ENCODE results near the gene CDC42SE2.
"Not testable (repeated sequence)": the region's sequence is repeated elsewhere in the genome, so short reads cannot be mapped to it uniquely, and the experiment has no call there.

CDC42SE2 gene

DNA sequence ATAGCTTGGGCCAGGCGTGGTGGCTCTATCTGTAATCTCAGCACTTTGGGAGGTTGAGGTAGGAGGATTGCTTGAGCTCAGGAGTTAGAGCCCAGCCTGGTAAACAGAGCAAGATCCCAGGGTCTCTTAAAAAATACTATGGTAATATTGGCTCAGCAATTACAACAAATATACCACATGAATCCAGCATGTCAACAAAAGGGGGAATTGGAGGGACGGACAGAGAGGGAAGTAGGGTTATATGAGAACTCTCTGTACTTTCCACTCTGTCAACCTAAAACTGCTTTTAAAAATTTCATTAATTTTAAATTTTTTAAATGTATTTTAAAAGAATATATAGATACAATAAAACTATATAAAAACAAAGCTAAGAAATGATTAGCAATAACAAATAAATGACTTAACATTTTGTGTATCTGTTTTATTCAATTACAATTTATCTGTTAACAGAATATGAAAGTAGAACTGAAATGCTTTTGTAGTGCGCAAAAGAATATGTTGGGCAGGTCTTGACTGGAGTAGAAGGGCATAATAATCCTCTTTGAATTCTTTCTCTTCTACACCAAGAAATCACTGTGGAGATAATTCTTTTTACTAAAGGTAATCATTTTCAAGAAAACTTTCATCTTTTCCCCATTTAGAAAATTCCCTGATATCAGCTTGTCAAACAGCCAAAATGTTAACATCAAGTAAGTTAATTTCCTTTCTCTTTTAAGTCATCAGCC lies 12.9 kb upstream of the CDC42SE2 start:
- no CpG with 5 or more reads among the region's 3 CpGs for WGBS, 2 donors (ENCODE audit: extremely low coverage in 2 of 2, insufficient read length in 2 of 2, insufficient replicate concordance in 1 of 2)

DNA sequence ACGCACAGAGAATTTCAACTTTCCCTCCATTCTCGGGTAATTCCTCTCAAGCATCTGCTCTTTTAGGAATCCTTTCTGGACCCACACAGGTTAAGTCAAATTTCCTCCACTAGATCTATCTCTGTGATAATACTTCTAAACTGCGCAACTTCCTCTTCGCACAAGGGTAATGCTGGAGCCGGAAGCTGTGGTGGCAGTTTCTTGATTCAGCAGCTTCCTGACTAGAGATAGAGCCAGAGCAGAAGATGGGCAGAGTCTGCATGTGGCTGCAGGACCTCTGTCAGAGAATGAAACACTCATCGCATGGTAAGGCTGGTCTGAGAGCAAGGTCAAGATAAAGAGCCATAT lies 11.1 kb upstream of the CDC42SE2 start:
- no peak overlapping the region for H2BK120ac ChIP-seq (ENCODE audit: low read depth, low read length)
- no peak overlapping the region for H2BK15ac ChIP-seq (ENCODE audit: low read length)
- no peaks in the 10 kb centered on the region for H3K9me3 ChIP-seq (replicated peaks in 1 of 2; ENCODE audit: control insufficient read depth in 2 of 2, insufficient read depth in 1 of 2, low read depth in 1 of 2, low read length in 2 of 2)
- no peak overlapping the region for H4K8ac ChIP-seq (ENCODE audit: low read depth, low read length)
- H3K4ac ChIP-seq (ENCODE audit: low read length): no peak overlapping the region
- no peaks in the 10 kb centered on the region for H3K4me1 ChIP-seq (ENCODE audit: control insufficient read depth in 2 of 2, insufficient read depth in 1 of 2, low read depth in 1 of 2, low read length in 2 of 2)
- no peak overlapping the region for H3K14ac ChIP-seq (ENCODE audit: low read length)
- no peak overlapping the region for H3K18ac ChIP-seq (ENCODE audit: low read length)
- no CpG with 5 or more reads among the region's 6 CpGs for WGBS, 2 donors (ENCODE audit: extremely low coverage in 2 of 2, insufficient read length in 2 of 2, insufficient replicate concordance in 1 of 2)
- H3K9ac ChIP-seq (ENCODE audit: low read depth, low read length, poor library complexity): no peak overlapping the region
- H2BK12ac ChIP-seq (ENCODE audit: low read length): no peak overlapping the region
- no peaks in the 10 kb centered on the region for H3K27me3 ChIP-seq (ENCODE audit: control insufficient read depth in 3 of 3, insufficient read depth in 3 of 3, low read depth in 1 of 3, low read length in 3 of 3)
- H4K91ac ChIP-seq (ENCODE audit: low read depth, low read length, poor library complexity): no peak overlapping the region
- no peak overlapping the region for H3K4me2 ChIP-seq (ENCODE audit: insufficient read depth, low read length, poor library complexity, severe bottlenecking)
- H2AK5ac ChIP-seq (ENCODE audit: low read depth, low read length): no peak overlapping the region
- H2AFZ ChIP-seq (ENCODE audit: low read length): no peak overlapping the region
- H3K4me3 ChIP-seq (ENCODE audit: low read length in 2 of 2): no peak overlapping the region
- peak overlapping the region; percentile 31 for H3K23ac ChIP-seq (ENCODE audit: low read depth, low read length, poor library complexity)
- H3K27ac ChIP-seq (replicated peaks; ENCODE audit: low read length): no peak overlapping the region
- no peaks in the 10 kb centered on the region for H3K36me3 ChIP-seq (replicated peaks in 1 of 2; ENCODE audit: control insufficient read depth in 2 of 2, insufficient read depth in 2 of 2, low read length in 2 of 2)
- no peak for DNase-seq (ENCODE audit: low spot score)
- no peaks in the 10 kb centered on the region for H3K79me1 ChIP-seq (ENCODE audit: low read depth, low read length)
- no peak overlapping the region for H2BK5ac ChIP-seq (ENCODE audit: low read length)

More for the DNA sequence above, 12.9 kb upstream of the CDC42SE2 start:
- Histone ChIP-seq H2AK5ac (ENCODE audit: low read depth, low read length) (no peak overlapping the region), H2BK5ac (ENCODE audit: low read length) (no peak overlapping the region), H2BK15ac (ENCODE audit: low read length) (no peak overlapping the region), H2AFZ (ENCODE audit: low read length) (no peak overlapping the region), H3K27me3 (ENCODE audit: control insufficient read depth in 3 of 3, insufficient read depth in 3 of 3, low read depth in 1 of 3, low read length in 3 of 3) (no peaks in the 10 kb centered on the region), H2BK120ac (ENCODE audit: low read depth, low read length) (no peak overlapping the region), H3K79me1 (ENCODE audit: low read depth, low read length) (no peaks in the 10 kb centered on the region), H3K9ac (ENCODE audit: low read depth, low read length, poor library complexity) (no peak overlapping the region), H3K4ac (ENCODE audit: low read length) (no peak overlapping the region), H2BK12ac (ENCODE audit: low read length) (no peak overlapping the region), H3K14ac (ENCODE audit: low read length) (no peak overlapping the region), H3K18ac (ENCODE audit: low read length) (no peak overlapping the region), H3K4me3 (ENCODE audit: low read length in 2 of 2) (no peak overlapping the region), H4K91ac (ENCODE audit: low read depth, low read length, poor library complexity) (no peak overlapping the region), H3K9me3 (replicated peaks in 1 of 2; ENCODE audit: control insufficient read depth in 2 of 2, insufficient read depth in 1 of 2, low read depth in 1 of 2, low read length in 2 of 2) (no peaks in the 10 kb centered on the region), H3K36me3 (replicated peaks in 1 of 2; ENCODE audit: control insufficient read depth in 2 of 2, insufficient read depth in 2 of 2, low read length in 2 of 2) (no peaks in the 10 kb centered on the region), H3K4me2 (ENCODE audit: insufficient read depth, low read length, poor library complexity, severe bottlenecking) (no peak overlapping the region), H3K4me1 (ENCODE audit: control insufficient read depth in 2 of 2, insufficient read depth in 1 of 2, low read depth in 1 of 2, low read length in 2 of 2) (no peaks in the 10 kb centered on the region), H4K8ac (ENCODE audit: low read depth, low read length) (no peak overlapping the region), H3K27ac (replicated peaks; ENCODE audit: low read length) (no peak overlapping the region), H3K23ac (ENCODE audit: low read depth, low read length, poor library complexity) (no peak overlapping the region)
- no peak for DNase-seq (ENCODE audit: low spot score)

DNA sequence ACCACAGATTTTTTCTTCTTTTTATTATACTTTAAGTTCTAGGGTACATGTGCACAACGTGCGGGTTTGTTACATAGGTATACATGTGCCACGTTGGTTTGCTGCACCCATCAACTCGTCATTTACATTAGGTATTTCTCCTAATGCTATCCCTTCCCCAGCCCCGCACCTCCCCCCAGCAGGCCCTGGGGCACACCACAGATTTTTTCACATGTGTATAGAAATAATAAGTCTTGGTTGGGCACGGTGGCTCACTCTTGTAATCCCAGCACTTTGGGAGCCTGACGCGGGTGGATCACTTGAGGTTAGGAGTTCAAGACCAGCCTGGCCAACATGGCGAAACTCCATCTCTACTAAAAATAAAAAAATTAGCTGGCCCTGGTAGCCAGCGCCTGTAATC lies 9.8 kb upstream of the CDC42SE2 start:
- not testable (repeated sequence) for H3K9ac ChIP-seq (ENCODE audit: low read depth, low read length, poor library complexity); H3K4me1 ChIP-seq (ENCODE audit: control insufficient read depth in 2 of 2, insufficient read depth in 1 of 2, low read depth in 1 of 2, low read length in 2 of 2); H4K91ac ChIP-seq (ENCODE audit: low read depth, low read length, poor library complexity); H3K9me3 ChIP-seq (replicated peaks in 1 of 2; ENCODE audit: control insufficient read depth in 2 of 2, insufficient read depth in 1 of 2, low read depth in 1 of 2, low read length in 2 of 2); H2AK5ac ChIP-seq (ENCODE audit: low read depth, low read length); H3K4me2 ChIP-seq (ENCODE audit: insufficient read depth, low read length, poor library complexity, severe bottlenecking); H3K4me3 ChIP-seq (ENCODE audit: low read length in 2 of 2); H3K23ac ChIP-seq (ENCODE audit: low read depth, low read length, poor library complexity); H4K8ac ChIP-seq (ENCODE audit: low read depth, low read length); H2BK12ac ChIP-seq (ENCODE audit: low read length); H3K14ac ChIP-seq (ENCODE audit: low read length); H2AFZ ChIP-seq (ENCODE audit: low read length); DNase-seq (ENCODE audit: low spot score); H3K4ac ChIP-seq (ENCODE audit: low read length); H3K18ac ChIP-seq (ENCODE audit: low read length); H2BK120ac ChIP-seq (ENCODE audit: low read depth, low read length); H3K27me3 ChIP-seq (ENCODE audit: control insufficient read depth in 3 of 3, insufficient read depth in 3 of 3, low read depth in 1 of 3, low read length in 3 of 3); H2BK5ac ChIP-seq (ENCODE audit: low read length); H3K79me1 ChIP-seq (ENCODE audit: low read depth, low read length); H3K36me3 ChIP-seq (replicated peaks in 1 of 2; ENCODE audit: control insufficient read depth in 2 of 2, insufficient read depth in 2 of 2, low read length in 2 of 2); H3K27ac ChIP-seq (replicated peaks; ENCODE audit: low read length); H2BK15ac ChIP-seq (ENCODE audit: low read length)
- no CpG with 5 or more reads among the region's 10 CpGs for WGBS, 2 donors (ENCODE audit: extremely low coverage in 2 of 2, insufficient read length in 2 of 2, insufficient replicate concordance in 1 of 2)

DNA sequence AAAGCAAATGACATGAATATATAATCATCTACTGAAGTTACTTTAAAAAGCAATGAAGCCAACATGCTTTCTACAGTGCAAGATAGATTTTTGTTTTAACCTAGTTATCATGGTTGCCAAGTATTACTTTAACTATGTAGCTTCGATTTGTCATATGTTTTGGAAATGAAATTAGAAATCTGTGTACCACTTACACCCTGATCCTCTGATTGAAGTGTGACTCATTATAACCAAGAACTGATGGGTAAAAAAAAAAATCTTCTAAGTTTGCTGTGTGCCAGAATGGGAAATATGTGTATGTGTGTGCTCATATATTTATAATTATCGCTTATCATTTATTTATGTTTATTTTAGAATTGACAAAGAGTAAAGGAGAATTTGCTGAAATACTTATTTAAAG lies 9.1 kb upstream of the CDC42SE2 start:
- H3K4me2 ChIP-seq (ENCODE audit: insufficient read depth, low read length, poor library complexity, severe bottlenecking): no peak overlapping the region
- no peak overlapping the region for H3K9ac ChIP-seq (ENCODE audit: low read depth, low read length, poor library complexity)
- WGBS, 2 donors (ENCODE audit: extremely low coverage in 2 of 2, insufficient read length in 2 of 2, insufficient replicate concordance in 1 of 2): no CpG with 5 or more reads among the region's 2 CpGs
- H3K4me1 ChIP-seq (ENCODE audit: control insufficient read depth in 2 of 2, insufficient read depth in 1 of 2, low read depth in 1 of 2, low read length in 2 of 2): no peaks in the 10 kb centered on the region
- DNase-seq (ENCODE audit: low spot score): no peak
- H4K91ac ChIP-seq (ENCODE audit: low read depth, low read length, poor library complexity): no peak overlapping the region
- H3K4me3 ChIP-seq (ENCODE audit: low read length in 2 of 2): no peak overlapping the region
- no peaks in the 10 kb centered on the region for H3K9me3 ChIP-seq (replicated peaks in 1 of 2; ENCODE audit: control insufficient read depth in 2 of 2, insufficient read depth in 1 of 2, low read depth in 1 of 2, low read length in 2 of 2)
- no peak overlapping the region for H3K23ac ChIP-seq (ENCODE audit: low read depth, low read length, poor library complexity)
- no peak overlapping the region for H4K8ac ChIP-seq (ENCODE audit: low read depth, low read length)
- no peak overlapping the region for H2AFZ ChIP-seq (ENCODE audit: low read length)
- no peak overlapping the region for H3K14ac ChIP-seq (ENCODE audit: low read length)
- no peak overlapping the region for H2BK12ac ChIP-seq (ENCODE audit: low read length)
- H3K27ac ChIP-seq (replicated peaks; ENCODE audit: low read length): no peak overlapping the region
- H2AK5ac ChIP-seq (ENCODE audit: low read depth, low read length): no peak overlapping the region
- H3K79me1 ChIP-seq (ENCODE audit: low read depth, low read length): no peaks in the 10 kb centered on the region
- H3K4ac ChIP-seq (ENCODE audit: low read length): no peak overlapping the region
- no peak overlapping the region for H2BK15ac ChIP-seq (ENCODE audit: low read length)
- no peak overlapping the region for H2BK5ac ChIP-seq (ENCODE audit: low read length)
- no peaks in the 10 kb centered on the region for H3K36me3 ChIP-seq (replicated peaks in 1 of 2; ENCODE audit: control insufficient read depth in 2 of 2, insufficient read depth in 2 of 2, low read length in 2 of 2)
- no peaks in the 10 kb centered on the region for H3K27me3 ChIP-seq (ENCODE audit: control insufficient read depth in 3 of 3, insufficient read depth in 3 of 3, low read depth in 1 of 3, low read length in 3 of 3)
- H2BK120ac ChIP-seq (ENCODE audit: low read depth, low read length): no peak overlapping the region
- no peak overlapping the region for H3K18ac ChIP-seq (ENCODE audit: low read length)
